NOMO-1 treated with DMSO at 0.1 percent for 48 hours (cell line): ENCODE measurements around the gene PLA1A.
"Not testable (repeated sequence)": the region's sequence is repeated elsewhere in the genome, so short reads cannot be mapped to it uniquely, and the experiment has no call there.

Experiments used
- DNase-seq: peaks from one replicate; lab custom pipeline; 2025; ENCODE audit not compliant: unreplicated experiment; lab: John Stamatoyannopoulos, UW

PLA1A gene, protein sequence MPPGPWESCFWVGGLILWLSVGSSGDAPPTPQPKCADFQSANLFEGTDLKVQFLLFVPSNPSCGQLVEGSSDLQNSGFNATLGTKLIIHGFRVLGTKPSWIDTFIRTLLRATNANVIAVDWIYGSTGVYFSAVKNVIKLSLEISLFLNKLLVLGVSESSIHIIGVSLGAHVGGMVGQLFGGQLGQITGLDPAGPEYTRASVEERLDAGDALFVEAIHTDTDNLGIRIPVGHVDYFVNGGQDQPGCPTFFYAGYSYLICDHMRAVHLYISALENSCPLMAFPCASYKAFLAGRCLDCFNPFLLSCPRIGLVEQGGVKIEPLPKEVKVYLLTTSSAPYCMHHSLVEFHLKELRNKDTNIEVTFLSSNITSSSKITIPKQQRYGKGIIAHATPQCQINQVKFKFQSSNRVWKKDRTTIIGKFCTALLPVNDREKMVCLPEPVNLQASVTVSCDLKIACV

GRCh38 chr3:119597548-119598288 is at the start of gene PLA1A:
TSS of gene PLA1A (plus strand) at chr3:119597885. CDS start at chr3:119597914, 29 bp downstream.
- DNase-seq, result no peak

DNA sequence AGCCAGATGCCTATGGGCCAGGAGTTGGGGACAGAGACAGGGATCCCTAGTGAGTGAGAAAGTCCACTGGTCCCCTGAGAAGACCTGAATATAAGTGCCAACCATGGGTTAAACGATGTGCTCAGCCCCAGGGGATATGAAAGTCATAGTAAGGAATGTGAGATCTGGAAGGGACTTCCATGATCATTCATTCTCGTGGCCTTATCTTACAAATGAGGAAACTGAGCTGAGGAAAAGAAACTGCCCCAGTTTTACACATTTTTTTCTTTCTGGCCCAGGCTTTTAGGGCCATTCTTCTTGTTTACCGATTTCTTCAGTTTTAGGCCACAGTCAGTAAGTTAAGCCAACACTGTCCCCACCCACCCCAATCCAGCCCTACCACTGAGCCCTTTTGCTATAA is 49.3 kb upstream of the PLA1A start:
- DNase-seq, result no peak

GRCh38 chr3:119550192-119550910 is 47.3 kb upstream of the PLA1A start:
- no peak for DNase-seq

- DNase-seq, result no peak
Measured at GRCh38 chr3:119551598-119551997, 46.1 kb upstream of the PLA1A start.

DNA sequence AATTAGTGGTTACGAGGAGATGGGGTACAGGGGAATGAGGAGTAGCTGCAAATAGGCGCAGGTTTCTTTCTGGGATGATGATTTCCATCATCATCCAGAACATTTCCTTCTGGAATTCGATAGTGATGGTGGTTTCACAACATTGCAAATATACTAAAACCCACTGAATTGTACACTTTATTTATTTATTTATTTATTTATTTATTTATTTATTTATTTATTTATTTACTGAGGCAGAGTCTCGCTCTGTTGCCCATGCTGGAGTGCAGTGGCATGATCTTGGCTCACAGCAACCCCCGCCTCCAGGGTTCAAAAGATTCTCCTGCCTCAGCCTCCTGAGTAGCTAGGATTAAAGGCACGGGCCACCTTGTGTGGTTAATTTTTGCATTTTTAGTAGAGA is 44.8 kb upstream of the PLA1A start:
- not testable (repeated sequence) for DNase-seq

DNA sequence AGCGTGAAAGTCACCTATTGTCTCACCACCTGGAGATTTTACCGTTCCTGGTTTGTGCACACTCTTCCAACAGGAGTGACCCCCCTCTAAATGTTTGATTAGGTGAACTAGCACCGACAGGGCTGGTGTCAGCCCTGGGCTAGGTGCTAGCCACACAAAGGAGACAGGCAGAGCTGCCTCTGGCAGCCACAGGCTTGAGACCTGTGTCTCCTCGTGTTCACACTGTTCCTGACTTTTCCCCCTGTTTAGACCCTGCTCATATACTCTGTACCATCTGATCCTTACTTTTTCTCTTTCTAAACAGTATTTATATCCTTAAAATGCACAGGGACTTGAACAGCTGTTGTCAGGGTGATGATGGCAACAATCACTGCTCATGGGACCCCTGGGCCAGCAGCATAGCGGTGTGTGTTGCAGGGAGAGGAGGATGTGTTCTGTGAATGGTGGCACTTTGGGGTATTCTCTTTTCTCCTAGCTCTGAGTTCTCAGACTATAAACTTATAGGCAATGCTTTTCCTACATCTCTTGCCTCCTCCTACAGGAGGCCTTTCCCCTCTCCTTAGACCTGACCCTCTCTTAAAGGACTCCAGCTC is 43.8 kb upstream of the PLA1A start:
- DNase-seq, result no peak

DNA sequence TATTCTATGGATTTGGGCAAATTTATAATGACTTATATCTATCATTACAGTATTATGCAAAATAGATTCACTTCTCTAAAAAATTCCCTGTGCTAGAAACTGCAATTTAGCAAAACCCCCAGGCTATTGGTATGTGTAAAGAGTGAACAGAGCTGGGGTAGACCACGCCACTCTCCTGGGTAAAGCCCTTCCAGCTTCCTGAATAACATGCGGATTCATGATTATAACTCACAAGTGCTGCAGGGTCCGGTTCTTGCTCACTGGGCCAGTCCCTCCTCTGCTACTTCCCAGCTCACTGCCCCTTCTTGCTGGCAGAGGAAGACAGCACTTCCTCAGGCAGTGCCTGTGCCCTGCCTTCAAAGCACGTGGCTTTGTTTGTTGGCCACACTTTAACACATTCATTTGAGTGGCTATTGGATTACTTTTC is 42.4 kb upstream of the PLA1A start:
- peak; percentile 56 for DNase-seq

DNA sequence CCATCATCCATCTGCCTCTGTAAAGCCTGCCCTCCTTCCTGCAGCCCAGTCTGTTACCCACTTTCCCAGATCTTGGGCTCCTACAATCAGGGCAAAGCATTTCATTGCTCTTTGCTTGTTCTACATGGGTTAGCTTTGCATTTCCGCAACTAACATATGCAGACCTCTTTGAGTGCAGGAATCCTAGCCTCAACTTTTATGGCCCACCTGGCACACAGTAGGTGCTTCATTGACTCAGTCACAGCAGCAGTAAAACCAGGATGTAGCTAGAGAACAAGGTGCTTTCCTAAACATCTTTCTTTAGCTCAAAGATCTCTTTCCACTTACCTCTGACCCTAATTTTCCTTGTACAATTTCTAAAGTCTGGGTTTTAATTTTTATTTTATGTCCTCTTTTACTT is 41.8 kb upstream of the PLA1A start:
- no peak for DNase-seq

GRCh38 chr3:119557192-119557876 is 40.4 kb upstream of the PLA1A start:
- no peak for DNase-seq

DNA sequence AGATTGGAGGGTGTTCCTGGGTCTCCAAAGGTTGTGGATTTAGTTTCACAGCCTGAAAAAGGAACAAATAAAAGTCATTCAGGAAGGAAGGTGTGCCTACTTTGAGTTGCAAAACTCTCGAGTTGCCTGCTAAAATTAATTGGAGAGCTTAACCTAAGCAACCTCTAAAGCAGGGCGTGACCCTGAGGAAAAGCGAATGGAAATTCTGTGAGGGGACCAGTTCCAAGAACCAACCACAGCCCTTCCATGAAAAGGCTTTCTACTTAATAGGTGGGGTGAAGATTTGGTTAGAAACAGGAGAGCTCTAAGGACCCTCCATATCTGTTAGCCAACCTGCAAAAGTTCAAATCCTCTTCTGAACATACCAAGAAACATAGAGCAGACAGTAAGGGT is 39.8 kb upstream of the PLA1A start:
- no peak for DNase-seq

- DNase-seq, result no peak
Measured at GRCh38 chr3:119558626-119559317, 38.9 kb upstream of the PLA1A start.

DNA sequence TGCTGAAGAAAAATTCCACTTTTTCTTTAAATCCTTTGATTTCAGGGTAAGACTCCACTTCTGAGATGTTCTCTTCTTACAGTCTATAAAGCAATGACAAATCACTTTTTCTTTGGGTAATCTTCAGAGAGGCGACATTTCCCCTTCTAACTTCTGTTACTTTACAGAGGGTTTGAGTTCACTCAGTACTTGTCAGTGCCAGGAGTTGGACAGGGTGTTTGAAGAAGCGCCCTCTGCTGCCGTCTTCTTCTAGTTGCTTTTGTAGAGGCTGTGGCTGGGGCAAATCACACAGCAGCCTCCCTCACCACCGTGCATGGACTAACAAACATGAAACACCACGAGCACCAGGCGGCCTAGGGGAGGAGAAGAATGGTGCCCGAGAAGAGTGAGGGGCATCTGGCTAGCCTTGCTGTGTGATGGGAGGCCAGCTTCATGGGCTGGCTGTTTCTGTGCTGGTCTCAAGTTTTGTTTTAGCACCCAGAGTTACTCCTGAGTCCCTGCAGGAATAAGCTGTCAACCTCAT is 38.2 kb upstream of the PLA1A start, which contains the start of gene CD80:
CD80 (minus strand) TSS at position 174 of the 523 bp plus-strand sequence. CDS start 1,886 bp downstream, outside the sequence.
- peak; percentile 82 for DNase-seq

DNA sequence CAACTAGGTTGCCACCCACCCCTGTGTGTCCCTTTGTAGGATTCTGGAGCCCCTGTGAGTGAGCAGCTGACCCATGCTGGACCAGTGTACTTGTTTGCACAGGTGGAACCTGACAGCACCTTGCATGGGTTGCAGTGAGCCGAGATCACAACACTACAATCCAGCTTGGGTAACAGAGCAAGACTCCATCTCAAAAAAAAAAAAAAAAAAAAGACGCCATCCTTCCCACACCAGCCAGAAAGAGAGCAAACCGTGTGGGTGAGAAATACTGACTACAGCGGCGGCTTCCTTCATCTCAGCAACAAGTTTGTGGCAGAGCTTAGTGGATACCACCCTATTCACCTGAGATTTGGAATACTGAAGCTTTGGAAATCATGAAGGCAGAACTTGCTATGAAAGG is 37.5 kb upstream of the PLA1A start:
- DNase-seq, result no peak

GRCh38 chr3:119562307-119562961 is 35.3 kb upstream of the PLA1A start:
- peak; percentile 73 for DNase-seq

GRCh38 chr3:119563334-119563733 is 34.4 kb upstream of the PLA1A start:
- not testable (repeated sequence) for DNase-seq

DNA sequence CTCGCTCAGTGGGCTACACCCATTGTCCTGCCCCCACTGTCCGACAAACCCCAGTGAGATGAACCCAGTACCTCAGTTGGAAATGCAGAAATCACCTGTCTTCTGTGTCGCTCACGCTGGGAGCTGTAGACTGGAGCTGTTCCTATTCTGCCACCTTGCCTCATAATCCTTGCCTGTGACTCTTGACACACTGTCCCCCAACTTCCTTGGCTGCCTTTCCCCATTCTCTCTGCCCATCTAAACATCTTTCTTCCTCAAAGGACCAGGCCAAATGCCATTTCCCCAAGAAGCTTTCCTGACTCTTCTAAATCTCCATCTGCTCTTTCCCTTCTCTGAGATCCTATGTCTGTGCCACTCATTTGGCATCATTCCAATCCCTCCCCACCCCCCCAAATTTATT is 28.5 kb upstream of the PLA1A start:
- no peak for DNase-seq

- DNase-seq, result peak; percentile 93
Measured at GRCh38 chr3:119570229-119570628, 27.5 kb upstream of the PLA1A start.

DNA sequence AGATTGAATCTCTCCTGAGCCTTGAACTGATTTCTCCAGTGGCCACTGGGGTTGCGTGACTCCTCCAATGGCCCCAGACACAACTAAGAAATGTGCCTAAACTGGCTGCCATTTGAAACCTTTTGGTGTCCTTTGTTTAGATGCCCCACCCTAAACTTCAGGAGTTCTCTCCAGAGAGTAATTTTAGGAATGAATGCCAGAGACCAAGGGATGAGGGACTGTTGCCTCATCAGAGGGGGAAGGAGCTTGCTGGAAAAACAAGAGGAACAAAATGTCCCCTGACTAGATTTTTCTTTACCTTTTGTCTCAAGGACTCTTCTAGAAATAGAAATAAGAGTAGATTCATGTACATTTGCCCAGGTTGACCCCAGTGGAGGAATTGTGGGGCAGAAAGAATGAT is 26.5 kb upstream of the PLA1A start:
- no peak for DNase-seq

DNA sequence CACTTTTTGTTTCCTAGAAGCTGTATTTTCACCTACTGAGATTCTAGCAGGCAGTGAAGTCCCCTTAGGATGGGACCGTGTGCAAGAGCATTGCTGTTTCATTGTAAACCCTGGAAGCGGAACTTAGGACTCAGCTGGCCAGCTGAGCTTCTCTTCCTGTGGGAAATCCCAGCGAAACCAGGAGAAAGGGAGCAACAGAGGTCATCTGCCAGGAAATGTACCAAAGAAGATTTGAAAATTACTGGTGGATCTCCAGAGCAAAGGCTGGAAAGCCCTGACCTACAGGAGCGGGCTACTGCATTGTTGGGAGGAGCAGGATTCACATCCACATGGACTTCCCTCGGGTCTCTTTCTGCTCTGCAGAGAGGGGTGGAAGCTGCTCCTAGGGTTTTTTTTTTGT is 26.0 kb upstream of the PLA1A start:
- no peak for DNase-seq
